ENCODE results near the gene SBK3. TPM values are rescaled to one million over a fixed set of nuclear protein-coding genes. Genes with fewer than 3 reads are reported as not detected.
"Not testable (repeated sequence)": the region's sequence is repeated elsewhere in the genome, so short reads cannot be mapped to it uniquely, and the experiment has no call there.

Gene SBK3
- not detected for total RNA-seq

GRCh38 chr19:55545443-55545842 is at the start of gene SBK3:
Gene SBK3 (minus strand): TSS chr19:55545543. CDS start chr19:55545543, 0 bp downstream.
- Mint-ChIP-seq H3K9me3 (peaks cover 2 to 4% of the 10 kb centered on the region in 2 donors), H3K27ac (no peak within 1 kb of the TSS), H3K4me1 (ENCODE audit: low read depth) (no peaks in the 10 kb centered on the region), H3K36me3 (ENCODE audit: insufficient read depth in 2 of 2) (no peaks in the 10 kb centered on the region), H3K27me3 (ENCODE audit: low read depth) (peaks cover 10% of the 10 kb centered on the region), H3K4me3 (no peak within 1 kb of the TSS)
- no peak for DNase-seq
- ATAC-seq (replicated peaks in 1 of 2) = no peak

- H3K9me3 Mint-ChIP-seq = peaks cover 1 to 3% of the 10 kb centered on the region in 2 donors
- H3K4me3 Mint-ChIP-seq = no peak overlapping the region
- DNase-seq (no peak), ATAC-seq (replicated peaks in 1 of 2) (no peak)
- H3K36me3 Mint-ChIP-seq (ENCODE audit: insufficient read depth in 2 of 2) = peaks cover 14 to 23% of the 10 kb centered on the region in 2 donors
- H3K27me3 Mint-ChIP-seq (ENCODE audit: low read depth) = no peaks in the 10 kb centered on the region
- peaks cover 7% of the 10 kb centered on the region for H3K4me1 Mint-ChIP-seq (ENCODE audit: low read depth)
- H3K27ac Mint-ChIP-seq = no peak overlapping the region
Measured at GRCh38 chr19:55593096-55593772, 47.9 kb upstream of the SBK3 start.

GRCh38 chr19:55592391-55593090 is 47.2 kb upstream of the SBK3 start:
- no peaks in the 10 kb centered on the region for H3K27me3 Mint-ChIP-seq (ENCODE audit: low read depth)
- peaks cover 1 to 3% of the 10 kb centered on the region in 2 donors for H3K9me3 Mint-ChIP-seq
- peaks cover 12 to 23% of the 10 kb centered on the region in 2 donors for H3K36me3 Mint-ChIP-seq (ENCODE audit: insufficient read depth in 2 of 2)
- DNase-seq (no peak), ATAC-seq (replicated peaks in 1 of 2) (no peak)
- H3K4me3 Mint-ChIP-seq = no peak overlapping the region
- H3K27ac Mint-ChIP-seq = no peak overlapping the region
- peaks cover 5% of the 10 kb centered on the region for H3K4me1 Mint-ChIP-seq (ENCODE audit: low read depth)

GRCh38 chr19:55591555-55591954 is 46.2 kb upstream of the SBK3 start:
- no peak for ATAC-seq (replicated peaks in 1 of 2)
- peaks cover 11% of the 10 kb centered on the region for H3K4me1 Mint-ChIP-seq (ENCODE audit: low read depth)
- H3K4me3 Mint-ChIP-seq = no peak overlapping the region
- no peak overlapping the region for H3K27ac Mint-ChIP-seq
- no peaks in the 10 kb centered on the region for H3K27me3 Mint-ChIP-seq (ENCODE audit: low read depth)
- DNase-seq = no peak
- peaks cover 12 to 16% of the 10 kb centered on the region in 2 donors for H3K36me3 Mint-ChIP-seq (ENCODE audit: insufficient read depth in 2 of 2)
- H3K9me3 Mint-ChIP-seq = peaks cover 1 to 3% of the 10 kb centered on the region in 2 donors

GRCh38 chr19:55590617-55591016 is 45.3 kb upstream of the SBK3 start:
- peaks cover 20% of the 10 kb centered on the region for H3K4me1 Mint-ChIP-seq (ENCODE audit: low read depth)
- no peak overlapping the region for H3K27ac Mint-ChIP-seq
- H3K4me3 Mint-ChIP-seq = no peak overlapping the region
- DNase-seq (no peak), ATAC-seq (replicated peaks in 1 of 2) (no peak)
- peaks cover 0 to 3% of the 10 kb centered on the region in 2 donors for H3K9me3 Mint-ChIP-seq
- H3K27me3 Mint-ChIP-seq (ENCODE audit: low read depth) = no peaks in the 10 kb centered on the region
- peaks cover 8 to 10% of the 10 kb centered on the region in 2 donors for H3K36me3 Mint-ChIP-seq (ENCODE audit: insufficient read depth in 2 of 2)

- Mint-ChIP-seq H3K4me3 (no peak overlapping the region), H3K9me3 (peaks cover 0 to 3% of the 10 kb centered on the region in 2 donors), H3K4me1 (ENCODE audit: low read depth) (peaks cover 25% of the 10 kb centered on the region), H3K27me3 (ENCODE audit: low read depth) (no peaks in the 10 kb centered on the region), H3K27ac (no peak overlapping the region), H3K36me3 (ENCODE audit: insufficient read depth in 2 of 2) (peaks cover 3 to 5% of the 10 kb centered on the region in 2 donors)
- no peak for ATAC-seq (replicated peaks in 1 of 2)
- no peak for DNase-seq
Measured at GRCh38 chr19:55590109-55590508, 44.8 kb upstream of the SBK3 start.

GRCh38 chr19:55588738-55589137 is 43.4 kb upstream of the SBK3 start:
- DNase-seq = no peak
- H3K9me3 Mint-ChIP-seq = no peaks in the 10 kb centered on the region
- no peak overlapping the region for H3K4me3 Mint-ChIP-seq
- H3K4me1 Mint-ChIP-seq (ENCODE audit: low read depth) = peaks cover 26% of the 10 kb centered on the region
- H3K27ac Mint-ChIP-seq = no peak overlapping the region
- no peaks in the 10 kb centered on the region for H3K36me3 Mint-ChIP-seq (ENCODE audit: insufficient read depth in 2 of 2)
- H3K27me3 Mint-ChIP-seq (ENCODE audit: low read depth) = no peaks in the 10 kb centered on the region
- no peak for ATAC-seq (replicated peaks in 1 of 2)

GRCh38 chr19:55586976-55587668 is 41.8 kb upstream of the SBK3 start:
- no peaks in the 10 kb centered on the region for H3K36me3 Mint-ChIP-seq (ENCODE audit: insufficient read depth in 2 of 2)
- no peak overlapping the region for H3K27ac Mint-ChIP-seq

GRCh38 chr19:55585658-55586339 is 40.5 kb upstream of the SBK3 start:
- ATAC-seq (replicated peaks in 1 of 2) = peak; percentile 45 to 56
- Mint-ChIP-seq H3K27me3 (ENCODE audit: low read depth) (no peaks in the 10 kb centered on the region), H3K27ac (no peak overlapping the region), H3K36me3 (ENCODE audit: insufficient read depth in 2 of 2) (no peaks in the 10 kb centered on the region), H3K9me3 (no peaks in the 10 kb centered on the region), H3K4me3 (peak overlapping the region; percentile 70 to 87), H3K4me1 (ENCODE audit: low read depth) (peaks cover 38% of the 10 kb centered on the region)
- DNase-seq = peak; percentile 58 to 70

More at GRCh38 chr19:55586976-55587668, 41.8 kb upstream of the SBK3 start:
- DNase-seq (peak; percentile 93 to 94), ATAC-seq (replicated peaks in 1 of 2) (peak; percentile 98)
- Mint-ChIP-seq H3K27me3 (ENCODE audit: low read depth) (no peaks in the 10 kb centered on the region), H3K9me3 (no peaks in the 10 kb centered on the region), H3K4me3 (peak overlapping the region; percentile 70 to 87), H3K4me1 (ENCODE audit: low read depth) (peaks cover 26% of the 10 kb centered on the region)

GRCh38 chr19:55584871-55585270 is 39.5 kb upstream of the SBK3 start:
- ATAC-seq (replicated peaks in 1 of 2) (no peak), DNase-seq (no peak)
- Mint-ChIP-seq H3K36me3 (ENCODE audit: insufficient read depth in 2 of 2) (peaks cover under 1% of the 10 kb centered on the region in 2 donors), H3K27me3 (ENCODE audit: low read depth) (no peaks in the 10 kb centered on the region), H3K9me3 (no peaks in the 10 kb centered on the region), H3K4me3 (peak overlapping the region; percentile 70 to 87), H3K4me1 (ENCODE audit: low read depth) (peaks cover 42% of the 10 kb centered on the region), H3K27ac (no peak overlapping the region)

GRCh38 chr19:55583897-55584296 is 38.6 kb upstream of the SBK3 start:
- ATAC-seq (replicated peaks in 1 of 2); H3K9me3 Mint-ChIP-seq; DNase-seq; H3K36me3 Mint-ChIP-seq (ENCODE audit: insufficient read depth in 2 of 2); H3K27ac Mint-ChIP-seq; H3K27me3 Mint-ChIP-seq (ENCODE audit: low read depth); H3K4me3 Mint-ChIP-seq: not testable (repeated sequence)
- peaks cover 47% of the 10 kb centered on the region for H3K4me1 Mint-ChIP-seq (ENCODE audit: low read depth)

GRCh38 chr19:55582284-55582683 is 36.9 kb upstream of the SBK3 start:
- not testable (repeated sequence) for H3K36me3 Mint-ChIP-seq (ENCODE audit: insufficient read depth in 2 of 2); H3K9me3 Mint-ChIP-seq; DNase-seq; H3K27ac Mint-ChIP-seq; ATAC-seq (replicated peaks in 1 of 2); H3K27me3 Mint-ChIP-seq (ENCODE audit: low read depth)
- H3K4me1 Mint-ChIP-seq (ENCODE audit: low read depth) = peaks cover 40% of the 10 kb centered on the region
- H3K4me3 Mint-ChIP-seq = peak overlapping the region in 1 of 2 donors; percentile 0

Measured in activated T-cell treated with anti-CD3 and anti-CD28 coated beads, Interleukin-2, amount 50 U/mL, for 72 hours (primary cell).